ENCODE data around the gene ERCC8.

- TF ChIP-seq, protein P1, sequence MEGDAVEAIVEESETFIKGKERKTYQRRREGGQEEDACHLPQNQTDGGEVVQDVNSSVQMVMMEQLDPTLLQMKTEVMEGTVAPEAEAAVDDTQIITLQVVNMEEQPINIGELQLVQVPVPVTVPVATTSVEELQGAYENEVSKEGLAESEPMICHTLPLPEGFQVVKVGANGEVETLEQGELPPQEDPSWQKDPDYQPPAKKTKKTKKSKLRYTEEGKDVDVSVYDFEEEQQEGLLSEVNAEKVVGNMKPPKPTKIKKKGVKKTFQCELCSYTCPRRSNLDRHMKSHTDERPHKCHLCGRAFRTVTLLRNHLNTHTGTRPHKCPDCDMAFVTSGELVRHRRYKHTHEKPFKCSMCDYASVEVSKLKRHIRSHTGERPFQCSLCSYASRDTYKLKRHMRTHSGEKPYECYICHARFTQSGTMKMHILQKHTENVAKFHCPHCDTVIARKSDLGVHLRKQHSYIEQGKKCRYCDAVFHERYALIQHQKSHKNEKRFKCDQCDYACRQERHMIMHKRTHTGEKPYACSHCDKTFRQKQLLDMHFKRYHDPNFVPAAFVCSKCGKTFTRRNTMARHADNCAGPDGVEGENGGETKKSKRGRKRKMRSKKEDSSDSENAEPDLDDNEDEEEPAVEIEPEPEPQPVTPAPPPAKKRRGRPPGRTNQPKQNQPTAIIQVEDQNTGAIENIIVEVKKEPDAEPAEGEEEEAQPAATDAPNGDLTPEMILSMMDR (IDR thresholded peaks at IDR 0.05): no peak
- TF ChIP-seq POLR2A (IDR thresholded peaks at IDR 0.05): no peak
Measured at GRCh38 chr5:60891667-60892066, 53.2 kb downstream of the ERCC8 start.
